ENCODE results near the gene ZNF562.

DNA sequence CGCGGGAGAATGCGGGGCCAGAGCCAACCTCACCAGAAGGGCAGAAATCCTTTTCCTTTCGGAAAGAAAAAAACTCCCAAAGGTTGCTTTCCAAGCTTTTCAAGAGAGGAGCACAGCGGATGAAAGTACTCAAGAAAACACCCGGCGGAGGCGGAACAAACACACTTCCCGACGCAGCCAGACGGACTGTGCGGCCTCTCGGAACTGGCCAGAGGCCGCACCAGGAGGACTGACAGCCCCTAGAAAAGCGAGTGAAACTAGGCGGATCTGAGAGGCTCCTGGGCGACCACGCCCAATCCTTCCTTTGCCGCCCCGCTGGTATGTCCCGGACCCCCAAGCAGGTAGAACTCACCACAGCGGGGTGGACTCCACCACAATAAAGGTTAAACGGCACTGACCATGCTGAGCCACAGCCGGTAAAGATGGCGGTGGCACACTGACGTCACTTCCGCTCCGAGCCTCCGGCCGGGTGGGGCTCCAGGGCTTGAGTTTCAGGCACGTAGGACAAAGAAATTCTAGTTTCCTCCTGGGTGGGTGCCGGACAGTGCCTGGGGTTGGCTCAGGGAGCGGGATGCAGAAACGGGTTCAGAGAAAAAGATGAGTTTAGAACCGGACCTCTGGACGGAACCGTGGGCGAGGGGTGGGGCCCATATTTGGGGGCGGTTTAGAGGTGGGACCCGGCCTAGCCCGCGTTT is at the start of gene ZNF562:
- no peak for TF ChIP-seq CTCF (IDR thresholded peaks at IDR 0.05)
- no peak for TF ChIP-seq POLR2A (IDR thresholded peaks at IDR 0.05)
